GM23338 (cell line): ENCODE measurements around the gene DNAJC1. TPM values are rescaled to one million over a fixed set of nuclear protein-coding genes. Genes with fewer than 3 reads are reported as not detected.

Source experiments
- ATAC-seq: fragments of 200-7000 bp; cut with Tn5 transposase; 3 replicates; pipeline ENCODE4 v1.9.1; 2020
- DNase-seq: peaks from one replicate; pipeline ENCODE4 v3.0.0-alpha.2; 2015; ENCODE audit warnings: low spot score
- H2AFZ ChIP-seq: fragments of 200-600 bp; sonication (generic); 2 replicates; pipeline ENCODE4 v1.8.0; 2016; ENCODE audit warnings: antibody characterized with exemption, mild to moderate bottlenecking, moderate library complexity
- H3F3A ChIP-seq: fragments of 200-600 bp; sonication (generic); replicated peaks from 2 replicates; pipeline ENCODE4 v1.8.0; 2017; ENCODE audit warnings: antibody characterized with exemption, mixed run types, low read depth
- H3K27ac ChIP-seq: fragments of 200-600 bp; sonication (generic); 2 replicates; pipeline ENCODE4 v1.6.1; 2016; ENCODE audit warnings: low read depth
- H3K27me3 ChIP-seq: fragments of 200-600 bp; sonication (generic); 2 replicates; pipeline ENCODE4 v1.8.0; 2016; ENCODE audit warnings: mild to moderate bottlenecking, mixed run types, moderate library complexity; ENCODE audit not compliant: insufficient read depth
- H3K36me3 ChIP-seq: fragments of 200-600 bp; sonication (generic); 2 replicates; pipeline ENCODE4 v1.8.0; 2016; ENCODE audit warnings: mild to moderate bottlenecking; ENCODE audit not compliant: insufficient read depth
- H3K4me1 ChIP-seq: fragments of 200-600 bp; sonication (generic); 2 replicates; pipeline ENCODE4 v1.8.0; 2016; ENCODE audit warnings: mild to moderate bottlenecking, moderate library complexity; ENCODE audit not compliant: insufficient read depth
- H3K4me2 ChIP-seq: fragments of 200-600 bp; sonication (generic); 2 replicates; pipeline ENCODE4 v1.7.1; 2017; ENCODE audit warnings: mixed run types
- H3K4me3 ChIP-seq: fragments of 200-600 bp; sonication (generic); 2 replicates; pipeline ENCODE4 v1.6.1; 2016; ENCODE audit warnings: mixed run types
- H3K79me2 ChIP-seq: fragments of 200-600 bp; sonication (generic); replicated peaks from 2 replicates; pipeline ENCODE4 v1.8.0; 2017; ENCODE audit warnings: mild to moderate bottlenecking; ENCODE audit not compliant: insufficient read depth
- H3K9me2 ChIP-seq: fragments of 200-600 bp; sonication (generic); 2 replicates; pipeline ENCODE4 v1.8.0; 2017; ENCODE audit not compliant: insufficient read depth
- H4K20me1 ChIP-seq: fragments of 200-600 bp; sonication (generic); replicated peaks from 2 replicates; pipeline ENCODE4 v1.8.0; 2017; ENCODE audit warnings: mild to moderate bottlenecking; ENCODE audit not compliant: insufficient read depth
- H3K27ac Mint-ChIP-seq: 2 replicates; pipeline ENCODE4 v1.8.0; 2020; ENCODE audit warnings: inconsistent platforms, mild to moderate bottlenecking, moderate library complexity, mixed read lengths
- H3K27me3 Mint-ChIP-seq: 3 replicates; pipeline ENCODE4 v1.8.0; 2022; ENCODE audit warnings: low read depth, mild to moderate bottlenecking, moderate library complexity, mixed read lengths, inconsistent platforms; ENCODE audit not compliant: insufficient read depth, poor library complexity
- H3K36me3 Mint-ChIP-seq: 3 replicates; pipeline ENCODE4 v1.8.0; 2021; ENCODE audit warnings: low read depth, mild to moderate bottlenecking, inconsistent platforms, moderate library complexity, mixed read lengths
- H3K4me1 Mint-ChIP-seq: 3 replicates; pipeline ENCODE4 v1.8.0; 2020; ENCODE audit warnings: mild to moderate bottlenecking, inconsistent platforms, mixed read lengths
- H3K4me3 Mint-ChIP-seq: 3 replicates; pipeline ENCODE4 v1.8.0; 2021; ENCODE audit warnings: moderate library complexity, mild to moderate bottlenecking, inconsistent platforms, mixed read lengths
- H3K9me3 Mint-ChIP-seq: 3 replicates; pipeline ENCODE4 v1.8.0; 2020; ENCODE audit warnings: moderate library complexity, mild to moderate bottlenecking, inconsistent platforms, mixed read lengths
- CREB1 ChIP-seq: fragments of 250-450 bp; sonication (Bioruptor Pico); IDR thresholded peaks from 2 replicates; pipeline ENCODE4 v1.5.0; 2020; ENCODE audit warnings: low read depth, mild to moderate bottlenecking, moderate library complexity
- EZH2 ChIP-seq: fragments of 200-600 bp; sonication (generic); IDR thresholded peaks from one replicate; pipeline ENCODE4 v1.8.0; 2017; ENCODE audit warnings: antibody characterized with exemption, mild to moderate bottlenecking, low read depth; ENCODE audit not compliant: unreplicated experiment
- EZH2phosphoT487 ChIP-seq: fragments of 200-600 bp; sonication (generic); IDR thresholded peaks from one replicate; pipeline ENCODE4 v1.8.1; 2018; ENCODE audit warnings: antibody characterized with exemption; ENCODE audit not compliant: unreplicated experiment
- JUNB ChIP-seq: IDR thresholded peaks from one replicate; pipeline ENCODE4 v1.6.1; 2016; ENCODE audit warnings: antibody characterized with exemption; ENCODE audit not compliant: unreplicated experiment
- NANOG ChIP-seq: IDR thresholded peaks from 2 replicates; pipeline ENCODE4 v1.6.1; 2016; ENCODE audit warnings: antibody characterized with exemption, borderline replicate concordance
- POLR2AphosphoS5 ChIP-seq: IDR thresholded peaks from 2 replicates; pipeline ENCODE4 v1.6.1; 2016; ENCODE audit warnings: antibody characterized with exemption, low read depth
- REST ChIP-seq: IDR thresholded peaks from one replicate; pipeline ENCODE4 v1.6.1; 2018; ENCODE audit warnings: antibody characterized with exemption; ENCODE audit not compliant: unreplicated experiment
- STAT1 ChIP-seq: IDR thresholded peaks from one replicate; pipeline ENCODE4 v1.6.1; 2016; ENCODE audit warnings: antibody characterized with exemption; ENCODE audit not compliant: unreplicated experiment
- ZNF114 ChIP-seq: fragments of 250-450 bp; sonication (Bioruptor Pico); IDR thresholded peaks from 2 replicates; pipeline ENCODE4 v1.5.0; 2020; ENCODE audit warnings: mild to moderate bottlenecking, moderate library complexity
- ZNF331 ChIP-seq: fragments of 250-450 bp; sonication (Bioruptor Pico); IDR thresholded peaks from 2 replicates; pipeline ENCODE4 v1.5.0; 2020; ENCODE audit warnings: low read depth, mild to moderate bottlenecking, moderate library complexity
- ZNF462 ChIP-seq: fragments of 250-450 bp; sonication (Bioruptor Pico); IDR thresholded peaks from 2 replicates; pipeline ENCODE4 v1.5.0; 2020; ENCODE audit warnings: mild to moderate bottlenecking, moderate library complexity
- polyA plus RNA-seq: library from polyadenylated mRNA; unstranded; fragments of >200 nt; fragmentation: Nextera tagmentation; extraction: Ambion mirVana; gene quantifications from 2 replicates; pipeline ENCODE4 v1.2.1, GENCODE V29; 2016
- total RNA-seq: library from RNA; depleted of rRNA; stranded (reverse); fragments of >200 nt; shearing (Covaris generic); gene quantifications from 2 replicates; pipeline ENCODE4 v1.2.3, GENCODE V29; 2014
- TF ChIP-seq, protein P1 (sequence below), 2 experiments: fragments of 200-600 bp in 1 of 2; sonication (generic) in 1 of 2; conservative IDR thresholded peaks; 2 replicates each; pipeline versions ENCODE4 v1.5.1 to v1.6.1; 2016 to 2017; ENCODE audit warnings: antibody characterized with exemption in 2 of 2, low read depth in 2 of 2, mild to moderate bottlenecking in 2 of 2, moderate library complexity in 1 of 2
- TF ChIP-seq, protein P2 (sequence below): IDR thresholded peaks from 2 replicates; pipeline ENCODE4 v1.6.1; 2016; ENCODE audit warnings: antibody characterized with exemption

DNAJC1 gene
- total and polyA plus RNA-seq, 2 experiments from 2014 or later: 38.6 to 45.3 TPM

- H3K36me3 ChIP-seq: no peaks in the 10 kb centered on the region
- Mint-ChIP-seq H3K4me1 (peaks cover 12% of the 10 kb centered on the region), H3K36me3 (no peaks in the 10 kb centered on the region; the same call in 2 of the 3 replicates), H3K27ac (no peak overlapping the region), H3K4me3 (no peak overlapping the region), H3K9me3 (no peaks in the 10 kb centered on the region), H3K27me3 (peaks cover 10% of the 10 kb centered on the region)
- peaks cover 15% of the 10 kb centered on the region for H3K4me1 ChIP-seq
- H3K9me2 ChIP-seq: no peaks in the 10 kb centered on the region
- ATAC-seq (no peak), DNase-seq (no peak)
- no peak overlapping the region; the same call in 1 of the 2 replicates for H2AFZ ChIP-seq
- no peak overlapping the region for H3K4me3 ChIP-seq
- H3K27me3 ChIP-seq: peaks cover 14% of the 10 kb centered on the region
- no peak overlapping the region for H3K4me2 ChIP-seq
- 0 out of 2 replicates have a peak, but pooled peaks cover 5% of the 10 kb centered on the region for H3K79me2 ChIP-seq
- H3K27ac ChIP-seq: no peak overlapping the region
- TF ChIP-seq NANOG (no peak), JUNB (no peak), CREB1 (CRISPR knock-in tag) (no peak), REST (no peak), ZNF114 (CRISPR knock-in tag) (no peak), ZNF462 (CRISPR knock-in tag) (no peak), EZH2phosphoT487 (no peak), STAT1 (no peak), ZNF331 (CRISPR knock-in tag) (no peak), EZH2 (no peak), POLR2AphosphoS5 (no peak)
- TF ChIP-seq, protein P1, sequence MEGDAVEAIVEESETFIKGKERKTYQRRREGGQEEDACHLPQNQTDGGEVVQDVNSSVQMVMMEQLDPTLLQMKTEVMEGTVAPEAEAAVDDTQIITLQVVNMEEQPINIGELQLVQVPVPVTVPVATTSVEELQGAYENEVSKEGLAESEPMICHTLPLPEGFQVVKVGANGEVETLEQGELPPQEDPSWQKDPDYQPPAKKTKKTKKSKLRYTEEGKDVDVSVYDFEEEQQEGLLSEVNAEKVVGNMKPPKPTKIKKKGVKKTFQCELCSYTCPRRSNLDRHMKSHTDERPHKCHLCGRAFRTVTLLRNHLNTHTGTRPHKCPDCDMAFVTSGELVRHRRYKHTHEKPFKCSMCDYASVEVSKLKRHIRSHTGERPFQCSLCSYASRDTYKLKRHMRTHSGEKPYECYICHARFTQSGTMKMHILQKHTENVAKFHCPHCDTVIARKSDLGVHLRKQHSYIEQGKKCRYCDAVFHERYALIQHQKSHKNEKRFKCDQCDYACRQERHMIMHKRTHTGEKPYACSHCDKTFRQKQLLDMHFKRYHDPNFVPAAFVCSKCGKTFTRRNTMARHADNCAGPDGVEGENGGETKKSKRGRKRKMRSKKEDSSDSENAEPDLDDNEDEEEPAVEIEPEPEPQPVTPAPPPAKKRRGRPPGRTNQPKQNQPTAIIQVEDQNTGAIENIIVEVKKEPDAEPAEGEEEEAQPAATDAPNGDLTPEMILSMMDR (conservative IDR thresholded peaks at IDR 0.05; ENCODE audit: low read depth in 2 of 2): no peak
- TF ChIP-seq, protein P2, sequence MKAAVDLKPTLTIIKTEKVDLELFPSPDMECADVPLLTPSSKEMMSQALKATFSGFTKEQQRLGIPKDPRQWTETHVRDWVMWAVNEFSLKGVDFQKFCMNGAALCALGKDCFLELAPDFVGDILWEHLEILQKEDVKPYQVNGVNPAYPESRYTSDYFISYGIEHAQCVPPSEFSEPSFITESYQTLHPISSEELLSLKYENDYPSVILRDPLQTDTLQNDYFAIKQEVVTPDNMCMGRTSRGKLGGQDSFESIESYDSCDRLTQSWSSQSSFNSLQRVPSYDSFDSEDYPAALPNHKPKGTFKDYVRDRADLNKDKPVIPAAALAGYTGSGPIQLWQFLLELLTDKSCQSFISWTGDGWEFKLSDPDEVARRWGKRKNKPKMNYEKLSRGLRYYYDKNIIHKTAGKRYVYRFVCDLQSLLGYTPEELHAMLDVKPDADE: no peak
- no peaks in the 10 kb centered on the region for H4K20me1 ChIP-seq
- no peaks in the 10 kb centered on the region for H3F3A ChIP-seq
These were observed 2.2 kb upstream of the DNAJC1 start for GRCh38 chr10:22005763-22006162.
